Mucosa of gallbladder (tissue), 1 donor: ENCODE results near the gene EGR1. TPM values are rescaled to one million over a fixed set of nuclear protein-coding genes. Genes with fewer than 3 reads are reported as not detected.
A peak's percentile ranks its signal among the peaks of the same experiment; 100 is the strongest.

Experiments used
- DNase-seq: peaks from one replicate; pipeline ENCODE4 v3.0.0-alpha.2; 2020; ENCODE audit warnings: low spot score
- total RNA-seq: library from RNA; stranded (reverse); gene quantifications from one replicate; pipeline ENCODE4 v1.2.1, GENCODE V29; 2021
- donor health status: DM: no; HTN: no; CAD: no.

The EGR1 gene
- total RNA-seq, 1 donor from 2014 or later, result 98.5 TPM

GRCh38 chr5:138453590-138453989 is 11.7 kb upstream of the EGR1 start:
- no peak for DNase-seq

GRCh38 chr5:138454121-138454520 is 11.2 kb upstream of the EGR1 start:
- no peak for DNase-seq

- no peak for DNase-seq
These were observed 9.9 kb upstream of the EGR1 start for GRCh38 chr5:138455232-138455930.

- DNase-seq, result no peak
These were observed 7.6 kb upstream of the EGR1 start for GRCh38 chr5:138457531-138458275.

- no peak for DNase-seq
These were observed 6.9 kb upstream of the EGR1 start for GRCh38 chr5:138458384-138458783.

- DNase-seq, result no peak
These were observed 6.4 kb upstream of the EGR1 start for GRCh38 chr5:138458856-138459255.

GRCh38 chr5:138459311-138459933 is 5.9 kb upstream of the EGR1 start:
- peak; percentile 65 for DNase-seq

- DNase-seq, result no peak
These were observed 5.1 kb upstream of the EGR1 start for GRCh38 chr5:138460032-138460693.

GRCh38 chr5:138461343-138462125 is 3.7 kb upstream of the EGR1 start:
- DNase-seq, result no peak

GRCh38 chr5:138463419-138464007 is 1.8 kb upstream of the EGR1 start:
- no peak for DNase-seq

- peak; percentile 95 for DNase-seq
These were observed 1.3 kb upstream of the EGR1 start for GRCh38 chr5:138464008-138464387.

- peak; percentile 98 for DNase-seq
These were observed 655 bp upstream of the EGR1 start for GRCh38 chr5:138464388-138465260.

- DNase-seq, result no peak
These were observed 1.0 kb downstream of the EGR1 start for GRCh38 chr5:138466125-138466899.

GRCh38 chr5:138466900-138467710 is 1.8 kb downstream of the EGR1 start:
- no peak for DNase-seq

- DNase-seq, result no peak
These were observed 2.4 kb downstream of the EGR1 start for GRCh38 chr5:138467711-138468132.

- DNase-seq, result no peak
These were observed 3.1 kb downstream of the EGR1 start for GRCh38 chr5:138468133-138468965.

GRCh38 chr5:138468966-138469539 is 3.8 kb downstream of the EGR1 start:
- no peak for DNase-seq
